Vagina (tissue), 2 donors: ENCODE measurements around the gene STING1.

Experiments used
- CTCF ChIP-seq, 3 experiments: fragments of 450-650 bp in 2 of 3; fragments of 200-600 bp in 1 of 3; sonication (generic) in 1 of 3; IDR thresholded peaks; one replicate each; pipeline ENCODE4 v1.5.1; 2017 to 2019; ENCODE audit warnings: antibody characterized with exemption in 3 of 3, mild to moderate bottlenecking in 2 of 3, moderate library complexity in 2 of 3
- POLR2A ChIP-seq, 2 donors: fragments of 450-650 bp; IDR thresholded peaks; one replicate each; pipeline ENCODE4 v1.6.1; 2017; ENCODE audit warnings: antibody characterized with exemption in 2 of 2, mild to moderate bottlenecking in 2 of 2, moderate library complexity in 2 of 2
- POLR2AphosphoS5 ChIP-seq, 2 donors: sonication (generic); formaldehyde crosslinking; IDR thresholded peaks; one replicate each; pipeline ENCODE4 v1.9.0; 2017; ENCODE audit warnings: antibody characterized with exemption in 2 of 2, mild to moderate bottlenecking in 2 of 2, low read depth in 1 of 2; ENCODE audit not compliant: insufficient read depth in 1 of 2

DNA sequence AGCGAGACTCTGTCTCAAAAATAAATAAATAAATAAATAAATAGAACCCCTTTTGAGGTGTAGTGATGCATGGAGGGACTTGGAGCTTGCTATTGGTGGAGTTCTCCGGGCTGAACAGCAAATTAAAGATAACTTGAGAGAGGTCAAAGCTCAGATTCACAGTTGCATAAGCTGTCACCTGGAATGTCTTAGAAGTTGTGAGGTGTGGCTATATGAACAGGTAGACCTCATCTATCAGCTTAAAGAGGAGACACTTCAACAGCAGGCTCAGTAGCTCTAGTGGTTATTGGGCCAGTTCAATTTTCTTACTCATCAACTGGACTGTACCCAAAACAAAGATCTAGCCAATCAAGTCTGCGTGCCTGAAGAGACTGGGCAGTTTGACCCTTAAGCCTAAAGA lies 11.7 kb upstream of the STING1 start:
- TF ChIP-seq CTCF (IDR thresholded peaks at IDR 0.05): no peak
- TF ChIP-seq POLR2A (IDR thresholded peaks at IDR 0.05): no peak
- TF ChIP-seq POLR2AphosphoS5 (IDR thresholded peaks at IDR 0.05; ENCODE audit: insufficient read depth in 1 of 2, low read depth in 1 of 2): no peak
